SH-SY5Y (cell line): ENCODE measurements around the gene PLA2G4E.

Experiments used
- GATA2 ChIP-seq: IDR thresholded peaks from 2 replicates; pipeline ENCODE4 v1.6.1; 2011; ENCODE audit warnings: mild to moderate bottlenecking, low read depth, low read length
- GATA3 ChIP-seq: IDR thresholded peaks from 2 replicates; pipeline ENCODE4 v1.6.1; 2011; ENCODE audit warnings: low read depth, mild to moderate bottlenecking, low read length, moderate library complexity

- TF ChIP-seq GATA2 (no peak), GATA3 (no peak)
These were observed 12.5 kb upstream of the PLA2G4E start for GRCh38 chr15:42033214-42033873.
